NCI-H1105 treated with DMSO at 0.1 percent for 48 hours (cell line): Measurements from ENCODE around the gene CDKN3.
"Not testable (repeated sequence)": the region's sequence is repeated elsewhere in the genome, so short reads cannot be mapped to it uniquely, and the experiment has no call there.

Experiments
- DNase-seq: peaks from one replicate; lab custom pipeline; 2025; lab: John Stamatoyannopoulos, UW

CDKN3 gene

GRCh38 chr14:54370323-54371198 lies 26.2 kb upstream of the CDKN3 start:
- DNase-seq: no peak

GRCh38 chr14:54374117-54374884 lies 22.5 kb upstream of the CDKN3 start:
- DNase-seq: no peak

- DNase-seq: no peak
Observed at GRCh38 chr14:54377501-54377900, 19.3 kb upstream of the CDKN3 start.

GRCh38 chr14:54378893-54379292 lies 17.9 kb upstream of the CDKN3 start:
- not testable (repeated sequence) for DNase-seq

GRCh38 chr14:54380558-54380957 lies 16.2 kb upstream of the CDKN3 start:
- not testable (repeated sequence) for DNase-seq

GRCh38 chr14:54381821-54382220 lies 15.0 kb upstream of the CDKN3 start:
- DNase-seq: no peak

- no peak for DNase-seq
Observed at GRCh38 chr14:54383835-54384234, 13.0 kb upstream of the CDKN3 start.

GRCh38 chr14:54385556-54385955 lies 11.3 kb upstream of the CDKN3 start:
- no peak for DNase-seq

GRCh38 chr14:54387328-54387727 lies 9.5 kb upstream of the CDKN3 start:
- DNase-seq: no peak

- DNase-seq: no peak
Observed at GRCh38 chr14:54392131-54392859, 4.5 kb upstream of the CDKN3 start.

GRCh38 chr14:54392986-54393884 lies 3.6 kb upstream of the CDKN3 start:
- not testable (repeated sequence) for DNase-seq

- no peak for DNase-seq
Observed at GRCh38 chr14:54394596-54394995, 2.2 kb upstream of the CDKN3 start.

- DNase-seq: no peak
Observed at GRCh38 chr14:54395284-54395683, 1.5 kb upstream of the CDKN3 start.

GRCh38 chr14:54395716-54396115 lies 1.1 kb upstream of the CDKN3 start:
- DNase-seq: no peak

- DNase-seq: no peak
Observed at GRCh38 chr14:54396183-54396492, 669 bp upstream of the CDKN3 start.

GRCh38 chr14:54399560-54399959 lies 2.8 kb downstream of the CDKN3 start:
- no peak for DNase-seq

GRCh38 chr14:54403401-54404005 lies 6.7 kb downstream of the CDKN3 start:
- DNase-seq: not testable (repeated sequence)

- no peak for DNase-seq
Observed at GRCh38 chr14:54410215-54410614, 13.4 kb downstream of the CDKN3 start.

- DNase-seq: no peak
Observed at GRCh38 chr14:54411371-54411770, 14.6 kb downstream of the CDKN3 start.

- DNase-seq: no peak
Observed at GRCh38 chr14:54420478-54421142, 23.8 kb downstream of the CDKN3 start.

GRCh38 chr14:54423991-54424390 lies 27.2 kb downstream of the CDKN3 start:
- DNase-seq: no peak
